Neural crest cell (in vitro differentiated cells): Measurements from ENCODE around the gene CLSTN2. TPM values are rescaled to one million over a fixed set of nuclear protein-coding genes. Genes with fewer than 3 reads are reported as not detected.

ENCODE experiments used
- DNase-seq: peaks from one replicate; pipeline ENCODE4 v3.0.0; 2021; ENCODE audit warnings: low read depth, mixed read lengths, low spot score
- H3K27ac Mint-ChIP-seq: one replicate; pipeline ENCODE4 v1.8.0; 2021; ENCODE audit warnings: mild to moderate bottlenecking, mixed read lengths; ENCODE audit not compliant: unreplicated experiment
- H3K27me3 Mint-ChIP-seq: 2 replicates; pipeline ENCODE4 v1.8.0; 2021; ENCODE audit warnings: low read depth, mild to moderate bottlenecking, mixed read lengths
- H3K36me3 Mint-ChIP-seq: 2 replicates; pipeline ENCODE4 v1.8.0; 2021; ENCODE audit warnings: low read depth, mild to moderate bottlenecking, mixed read lengths
- H3K4me1 Mint-ChIP-seq: 2 replicates; pipeline ENCODE4 v1.8.0; 2021; ENCODE audit warnings: mixed read lengths
- H3K4me3 Mint-ChIP-seq: one replicate; pipeline ENCODE4 v1.8.0; 2021; ENCODE audit warnings: mild to moderate bottlenecking, mixed read lengths
- H3K9me3 Mint-ChIP-seq: 2 replicates; pipeline ENCODE4 v1.8.0; 2021; ENCODE audit warnings: mixed read lengths
- total RNA-seq: library from RNA; stranded (reverse); gene quantifications from 2 replicates; pipeline ENCODE4 v1.2.1, GENCODE V29; 2021
- TF ChIP-seq, protein P1 (sequence below): fragments of 200-600 bp; sonication (generic); conservative IDR thresholded peaks from 2 replicates; pipeline ENCODE4 v1.5.0; 2021; ENCODE audit warnings: antibody characterized with exemption, mild to moderate bottlenecking

Gene CLSTN2
- total RNA-seq, 1 donor from 2014 or later: 1.9 TPM

DNA sequence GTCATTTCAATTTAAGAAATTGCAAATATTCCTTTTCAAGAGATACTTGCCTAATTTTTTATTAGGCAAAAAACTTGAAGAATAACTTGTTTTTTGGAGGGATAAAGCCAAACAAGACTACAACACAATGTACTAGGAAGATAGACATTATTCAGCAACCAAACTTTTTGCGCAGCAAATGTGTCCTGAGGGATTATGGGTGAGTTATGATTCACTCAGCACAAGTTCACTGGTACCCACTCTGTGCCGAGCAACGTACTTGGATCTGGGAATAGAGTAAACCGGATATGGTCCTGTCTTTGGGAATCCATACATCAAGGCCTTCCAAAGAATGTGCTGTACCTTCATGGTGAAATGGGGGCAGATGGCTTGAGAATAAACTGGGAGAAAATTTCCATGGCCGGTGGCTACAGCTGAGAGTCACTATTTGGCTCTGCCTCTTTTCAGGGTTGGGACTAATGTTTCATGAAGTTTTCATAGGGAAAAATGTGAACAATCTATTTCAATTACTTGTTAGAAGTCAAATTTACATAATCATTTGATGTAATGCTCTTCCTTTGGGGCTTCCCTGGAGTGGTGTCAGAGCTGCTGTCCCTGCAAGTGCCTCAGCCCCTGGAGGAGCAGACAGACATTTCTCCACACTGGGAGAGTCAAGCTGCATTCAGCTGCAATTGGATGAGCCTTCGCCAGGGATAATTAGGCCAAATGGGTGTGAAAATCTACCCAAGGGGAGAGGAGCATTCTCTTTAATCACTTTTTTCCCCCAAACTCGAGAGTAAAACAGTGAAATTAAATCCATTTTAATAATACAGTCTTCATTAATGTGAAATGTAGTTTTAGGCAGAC lies 315.2 kb downstream of the CLSTN2 start:
- Mint-ChIP-seq H3K27ac (no peak overlapping the region), H3K9me3 (no peaks in the 10 kb centered on the region), H3K4me3 (no peak overlapping the region), H3K36me3 (no peaks in the 10 kb centered on the region), H3K27me3 (no peaks in the 10 kb centered on the region), H3K4me1 (peaks cover 34% of the 10 kb centered on the region)
- TF ChIP-seq, protein P1, sequence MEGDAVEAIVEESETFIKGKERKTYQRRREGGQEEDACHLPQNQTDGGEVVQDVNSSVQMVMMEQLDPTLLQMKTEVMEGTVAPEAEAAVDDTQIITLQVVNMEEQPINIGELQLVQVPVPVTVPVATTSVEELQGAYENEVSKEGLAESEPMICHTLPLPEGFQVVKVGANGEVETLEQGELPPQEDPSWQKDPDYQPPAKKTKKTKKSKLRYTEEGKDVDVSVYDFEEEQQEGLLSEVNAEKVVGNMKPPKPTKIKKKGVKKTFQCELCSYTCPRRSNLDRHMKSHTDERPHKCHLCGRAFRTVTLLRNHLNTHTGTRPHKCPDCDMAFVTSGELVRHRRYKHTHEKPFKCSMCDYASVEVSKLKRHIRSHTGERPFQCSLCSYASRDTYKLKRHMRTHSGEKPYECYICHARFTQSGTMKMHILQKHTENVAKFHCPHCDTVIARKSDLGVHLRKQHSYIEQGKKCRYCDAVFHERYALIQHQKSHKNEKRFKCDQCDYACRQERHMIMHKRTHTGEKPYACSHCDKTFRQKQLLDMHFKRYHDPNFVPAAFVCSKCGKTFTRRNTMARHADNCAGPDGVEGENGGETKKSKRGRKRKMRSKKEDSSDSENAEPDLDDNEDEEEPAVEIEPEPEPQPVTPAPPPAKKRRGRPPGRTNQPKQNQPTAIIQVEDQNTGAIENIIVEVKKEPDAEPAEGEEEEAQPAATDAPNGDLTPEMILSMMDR: no peak
- DNase-seq: no peak

DNA sequence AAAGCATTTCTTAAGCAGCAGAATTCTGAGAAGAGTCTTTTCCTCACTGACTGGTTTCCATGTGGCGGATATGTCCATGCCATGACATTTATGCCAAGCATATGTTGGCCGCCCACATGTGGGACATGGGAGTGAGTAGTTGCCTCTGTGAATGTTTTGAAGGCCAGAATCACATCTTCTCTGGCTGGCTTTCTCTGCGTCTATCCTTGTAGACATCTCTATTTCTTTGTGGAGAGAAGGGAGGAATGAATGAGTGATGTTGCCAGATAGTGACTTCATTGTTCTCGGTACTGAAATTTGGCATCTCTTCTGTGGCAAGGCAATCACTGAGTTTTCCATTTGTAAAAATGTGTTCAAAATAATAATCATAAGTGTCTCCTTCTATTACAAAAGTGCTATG lies 316.0 kb downstream of the CLSTN2 start:
- TF ChIP-seq, protein P1: no peak
- H3K9me3 Mint-ChIP-seq: no peaks in the 10 kb centered on the region
- H3K4me3 Mint-ChIP-seq: no peak overlapping the region
- H3K4me1 Mint-ChIP-seq: peaks cover 34% of the 10 kb centered on the region
- no peaks in the 10 kb centered on the region for H3K36me3 Mint-ChIP-seq
- DNase-seq: no peak
- no peak overlapping the region for H3K27ac Mint-ChIP-seq
- H3K27me3 Mint-ChIP-seq: no peaks in the 10 kb centered on the region

DNA sequence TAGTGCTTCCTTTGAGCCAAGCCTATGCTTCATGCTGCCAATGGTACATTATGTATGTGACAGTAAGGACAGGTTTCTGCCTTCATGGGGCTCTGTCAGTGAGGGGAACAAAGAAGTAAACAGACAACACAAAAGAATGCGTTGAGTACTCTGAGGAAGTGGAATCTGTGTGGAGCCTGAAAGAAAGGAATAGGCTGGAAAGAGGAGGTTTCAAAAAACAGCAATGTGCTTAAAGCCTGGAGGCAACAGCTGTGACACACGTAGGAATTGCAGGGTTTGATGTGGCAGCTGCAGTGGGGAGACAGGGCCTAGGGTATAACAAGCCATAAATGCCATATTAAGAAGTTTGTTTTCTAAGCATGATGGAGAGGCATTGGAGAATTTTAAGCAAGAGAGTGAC lies 316.7 kb downstream of the CLSTN2 start:
- TF ChIP-seq, protein P1: no peak
- H3K27me3 Mint-ChIP-seq: no peaks in the 10 kb centered on the region
- no peaks in the 10 kb centered on the region for H3K9me3 Mint-ChIP-seq
- H3K4me1 Mint-ChIP-seq: peaks cover 34% of the 10 kb centered on the region
- DNase-seq: no peak
- no peak overlapping the region for H3K4me3 Mint-ChIP-seq
- peak overlapping the region; percentile 94 for H3K27ac Mint-ChIP-seq
- H3K36me3 Mint-ChIP-seq: no peaks in the 10 kb centered on the region

DNA sequence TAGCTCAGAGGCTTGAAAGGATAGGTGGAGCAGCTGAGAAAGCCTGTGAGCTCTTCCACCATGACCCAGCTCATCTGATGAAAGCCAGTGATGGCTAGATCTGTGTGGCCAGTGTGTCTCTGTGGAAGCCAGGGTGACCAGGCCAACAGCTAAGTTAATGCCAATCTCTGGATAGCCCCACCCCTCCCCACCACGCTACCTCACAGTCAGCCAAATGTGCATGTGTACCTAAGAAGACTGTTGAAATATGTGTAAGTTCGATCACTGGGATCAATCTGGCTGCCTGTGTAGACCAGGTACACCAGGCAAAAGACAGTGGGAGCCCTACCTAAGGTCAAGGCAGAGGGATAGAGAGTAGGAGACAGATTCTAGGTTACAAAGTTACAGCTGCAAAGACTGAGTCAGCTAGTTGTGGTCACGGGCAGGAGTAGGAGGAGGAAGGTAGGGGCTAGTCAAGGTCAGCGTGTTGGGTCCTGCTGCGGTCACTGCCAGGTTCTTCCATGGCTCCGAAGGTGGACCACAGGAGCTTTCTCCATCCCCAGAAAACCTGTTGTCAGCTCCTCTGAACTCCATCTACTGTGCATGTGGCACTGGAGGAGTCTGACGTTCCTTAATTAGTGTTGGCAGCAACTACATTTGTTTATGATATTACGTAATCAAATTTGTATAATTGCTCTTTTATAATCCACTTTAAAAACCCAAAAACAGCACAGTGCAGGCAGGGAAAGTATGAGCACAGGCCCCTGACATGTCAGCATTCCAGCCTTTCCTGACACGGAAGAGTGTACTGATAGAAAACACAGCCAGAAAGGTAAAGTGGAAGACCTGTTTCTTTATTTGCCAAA lies 318.0 kb downstream of the CLSTN2 start:
- Mint-ChIP-seq H3K27ac (peak overlapping the region; percentile 87), H3K36me3 (no peaks in the 10 kb centered on the region), H3K27me3 (no peaks in the 10 kb centered on the region), H3K4me1 (peaks cover 36% of the 10 kb centered on the region), H3K9me3 (no peaks in the 10 kb centered on the region), H3K4me3 (no peak overlapping the region)
- DNase-seq: no peak
- TF ChIP-seq, protein P1: no peak

DNA sequence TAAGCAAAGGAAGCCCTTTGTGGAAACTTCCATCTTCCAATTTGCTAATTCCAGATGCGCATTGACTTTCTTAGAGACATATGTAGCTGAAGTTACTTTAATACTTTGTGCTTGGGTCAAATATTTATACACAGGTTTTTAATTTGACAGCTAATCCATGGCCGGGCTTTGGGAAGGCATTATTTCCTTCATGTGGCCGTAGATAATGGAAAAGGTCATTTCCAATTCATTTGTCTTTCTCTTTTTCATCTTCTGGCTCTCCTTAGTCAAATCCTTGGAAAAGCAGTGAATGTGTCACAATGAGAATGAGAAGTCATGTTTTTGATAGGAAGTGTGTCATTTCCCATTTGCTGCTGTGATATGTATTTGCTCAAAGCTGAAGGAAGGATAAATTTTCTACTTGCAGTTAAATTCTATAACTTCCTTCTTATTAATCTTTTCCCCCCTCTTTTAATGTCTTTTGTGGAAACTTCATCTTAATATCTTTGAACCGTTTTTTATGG lies 323.3 kb downstream of the CLSTN2 start:
- Mint-ChIP-seq H3K4me1 (peaks cover 10% of the 10 kb centered on the region), H3K9me3 (peaks cover 3% of the 10 kb centered on the region), H3K27me3 (no peaks in the 10 kb centered on the region), H3K27ac (no peak overlapping the region), H3K4me3 (no peak overlapping the region), H3K36me3 (no peaks in the 10 kb centered on the region)
- DNase-seq: no peak
- TF ChIP-seq, protein P1: no peak
